SK-N-SH treated with all-trans-retinoic acid at 6 μM for 48 hours (cell line): ENCODE results near the gene RASSF1.

ENCODE experiments used
- ATAC-seq: fragments of 200-7000 bp; cut with Tn5 transposase; 3 replicates; pipeline ENCODE4 v1.9.1; 2020; ENCODE audit warnings: mild to moderate bottlenecking, moderate library complexity
- ARNTL ChIP-seq: fragments of 450-650 bp; formaldehyde crosslinking; IDR thresholded peaks from 2 replicates; pipeline ENCODE4 v1.5.0; 2020; ENCODE audit warnings: low read depth, mild to moderate bottlenecking, moderate library complexity, borderline replicate concordance
- BACH2 ChIP-seq: fragments of 250-450 bp; sonication (Bioruptor Pico); IDR thresholded peaks from 2 replicates; pipeline ENCODE4 v1.9.0; 2021; ENCODE audit warnings: mild to moderate bottlenecking, borderline replicate concordance
- ESRRG ChIP-seq: fragments of 250-450 bp; sonication (Bioruptor Pico); IDR thresholded peaks from 2 replicates; pipeline ENCODE4 v1.6.1; 2021; ENCODE audit warnings: mild to moderate bottlenecking
- GLIS3 ChIP-seq: fragments of 250-450 bp; sonication (Bioruptor Pico); IDR thresholded peaks from 2 replicates; pipeline ENCODE4 v1.5.0; 2020; ENCODE audit warnings: mild to moderate bottlenecking, moderate library complexity
- OSR1 ChIP-seq: fragments of 250-450 bp; sonication (Bioruptor Pico); IDR thresholded peaks from 2 replicates; pipeline ENCODE4 v1.8.0; 2022; ENCODE audit warnings: moderate library complexity, mild to moderate bottlenecking, inconsistent platforms
- PPARA ChIP-seq: fragments of 250-450 bp; sonication (Bioruptor Pico); IDR thresholded peaks from 2 replicates; pipeline ENCODE4 v1.5.0; 2020; ENCODE audit warnings: mild to moderate bottlenecking, borderline replicate concordance
- SNAI2 ChIP-seq: fragments of 250-450 bp; sonication (Bioruptor Pico); IDR thresholded peaks from 2 replicates; pipeline ENCODE4 v1.5.0; 2020; ENCODE audit warnings: mild to moderate bottlenecking, moderate library complexity
- TCF4 ChIP-seq: fragments of 250-450 bp; sonication (Bioruptor Pico); IDR thresholded peaks from 2 replicates; pipeline ENCODE4 v1.8.0; 2021; ENCODE audit warnings: mild to moderate bottlenecking, moderate library complexity, borderline replicate concordance
- TOX ChIP-seq: fragments of 250-450 bp; sonication (Bioruptor Pico); IDR thresholded peaks from 2 replicates; pipeline ENCODE4 v1.8.0; 2021; ENCODE audit warnings: mild to moderate bottlenecking, moderate library complexity, borderline replicate concordance
- ZC3H10 ChIP-seq: fragments of 250-450 bp; sonication (Bioruptor Pico); IDR thresholded peaks from 2 replicates; pipeline ENCODE4 v1.5.1; 2021; ENCODE audit warnings: mild to moderate bottlenecking, moderate library complexity
- ZFP3 ChIP-seq: fragments of 250-450 bp; sonication (Bioruptor Pico); IDR thresholded peaks from 2 replicates; pipeline ENCODE4 v1.5.0; 2020; ENCODE audit warnings: mild to moderate bottlenecking, moderate library complexity
- ZFP30 ChIP-seq: fragments of 450-650 bp; formaldehyde crosslinking; IDR thresholded peaks from 2 replicates; pipeline ENCODE4 v1.5.0; 2022; ENCODE audit warnings: mild to moderate bottlenecking, moderate library complexity
- ZNF565 ChIP-seq: fragments of 450-650 bp; formaldehyde crosslinking; conservative IDR thresholded peaks from 2 replicates; pipeline ENCODE4 v1.5.0; 2020; ENCODE audit warnings: low read depth, mild to moderate bottlenecking, moderate library complexity
- ZNF70 ChIP-seq: fragments of 450-650 bp; formaldehyde crosslinking; IDR thresholded peaks from 2 replicates; pipeline ENCODE4 v1.5.0; 2020; ENCODE audit warnings: mild to moderate bottlenecking, moderate library complexity
- TF ChIP-seq, protein P1 (sequence below): fragments of 250-450 bp; sonication (Bioruptor Pico); IDR thresholded peaks from 2 replicates; pipeline ENCODE4 v1.8.0; 2021; ENCODE audit warnings: low read depth, mild to moderate bottlenecking, moderate library complexity, borderline replicate concordance
- TF ChIP-seq, protein P2 (sequence below): fragments of 250-450 bp; sonication (Bioruptor Pico); IDR thresholded peaks from 2 replicates; pipeline ENCODE4 v1.8.0; 2020; ENCODE audit warnings: mild to moderate bottlenecking, moderate library complexity, borderline replicate concordance
- TF ChIP-seq, protein P3 (sequence below): fragments of 250-450 bp; sonication (Bioruptor Pico); IDR thresholded peaks from 2 replicates; pipeline ENCODE4 v1.5.1; 2021; ENCODE audit warnings: mild to moderate bottlenecking, moderate library complexity
- TF ChIP-seq, protein P4 (sequence below): fragments of 250-450 bp; sonication (Bioruptor Pico); IDR thresholded peaks from 2 replicates; pipeline ENCODE4 v1.5.0; 2020; ENCODE audit warnings: mild to moderate bottlenecking, moderate library complexity
- TF ChIP-seq, protein P5 (sequence below): fragments of 250-450 bp; sonication (Bioruptor Pico); IDR thresholded peaks from 2 replicates; pipeline ENCODE4 v1.5.1; 2020; ENCODE audit warnings: low read depth, mild to moderate bottlenecking, moderate library complexity

Gene RASSF1

DNA sequence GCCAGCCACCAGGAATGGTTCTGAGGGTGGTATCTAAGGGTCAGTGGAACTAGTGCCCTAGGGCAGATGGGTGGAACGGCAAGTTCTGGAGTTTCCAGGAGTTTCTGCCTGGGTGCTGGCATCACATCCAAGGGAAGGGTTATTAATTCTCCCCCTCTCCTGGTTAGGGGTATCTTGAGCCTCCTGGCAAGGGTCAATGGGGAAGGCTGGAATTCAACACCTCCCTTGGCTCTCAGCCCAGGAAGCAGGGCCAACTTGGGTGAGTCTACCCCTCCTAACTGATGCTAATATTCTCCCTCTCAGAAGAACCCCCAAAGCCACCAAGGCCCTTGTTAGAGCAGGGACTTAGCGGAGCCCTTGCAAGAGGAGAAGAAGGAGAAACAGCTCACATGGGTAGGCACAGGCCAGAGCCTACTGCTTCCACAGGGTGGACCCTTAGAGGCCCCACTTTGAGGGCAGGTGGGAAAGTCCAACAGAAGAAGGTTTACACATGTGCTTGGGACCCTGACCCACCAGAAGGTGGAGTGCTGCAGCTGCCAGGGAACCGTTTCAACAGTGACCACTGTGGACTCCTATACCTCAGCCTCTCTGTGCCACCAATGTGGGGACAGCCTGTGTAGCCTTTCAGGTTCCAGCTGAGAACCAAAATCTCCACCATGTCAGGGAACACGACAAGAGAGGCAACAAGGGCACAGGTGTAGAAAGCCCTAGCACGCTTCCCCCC lies 15.4 kb upstream of the RASSF1 start:
- TF ChIP-seq ZNF565: no peak
- TF ChIP-seq, protein P1, sequence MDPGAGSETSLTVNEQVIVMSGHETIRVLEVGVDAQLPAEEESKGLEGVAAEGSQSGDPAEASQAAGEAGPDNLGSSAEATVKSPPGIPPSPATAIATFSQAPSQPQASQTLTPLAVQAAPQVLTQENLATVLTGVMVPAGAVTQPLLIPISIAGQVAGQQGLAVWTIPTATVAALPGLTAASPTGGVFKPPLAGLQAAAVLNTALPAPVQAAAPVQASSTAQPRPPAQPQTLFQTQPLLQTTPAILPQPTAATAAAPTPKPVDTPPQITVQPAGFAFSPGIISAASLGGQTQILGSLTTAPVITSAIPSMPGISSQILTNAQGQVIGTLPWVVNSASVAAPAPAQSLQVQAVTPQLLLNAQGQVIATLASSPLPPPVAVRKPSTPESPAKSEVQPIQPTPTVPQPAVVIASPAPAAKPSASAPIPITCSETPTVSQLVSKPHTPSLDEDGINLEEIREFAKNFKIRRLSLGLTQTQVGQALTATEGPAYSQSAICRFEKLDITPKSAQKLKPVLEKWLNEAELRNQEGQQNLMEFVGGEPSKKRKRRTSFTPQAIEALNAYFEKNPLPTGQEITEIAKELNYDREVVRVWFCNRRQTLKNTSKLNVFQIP (CRISPR knock-in tag): no peak
- TF ChIP-seq ZNF70 (CRISPR knock-in tag): no peak
- TF ChIP-seq TCF4: no peak
- TF ChIP-seq ARNTL (CRISPR knock-in tag): no peak
- no peak for TF ChIP-seq ZC3H10 (CRISPR knock-in tag)
- no peak for TF ChIP-seq ZFP30 (CRISPR knock-in tag)
- TF ChIP-seq, protein P2, sequence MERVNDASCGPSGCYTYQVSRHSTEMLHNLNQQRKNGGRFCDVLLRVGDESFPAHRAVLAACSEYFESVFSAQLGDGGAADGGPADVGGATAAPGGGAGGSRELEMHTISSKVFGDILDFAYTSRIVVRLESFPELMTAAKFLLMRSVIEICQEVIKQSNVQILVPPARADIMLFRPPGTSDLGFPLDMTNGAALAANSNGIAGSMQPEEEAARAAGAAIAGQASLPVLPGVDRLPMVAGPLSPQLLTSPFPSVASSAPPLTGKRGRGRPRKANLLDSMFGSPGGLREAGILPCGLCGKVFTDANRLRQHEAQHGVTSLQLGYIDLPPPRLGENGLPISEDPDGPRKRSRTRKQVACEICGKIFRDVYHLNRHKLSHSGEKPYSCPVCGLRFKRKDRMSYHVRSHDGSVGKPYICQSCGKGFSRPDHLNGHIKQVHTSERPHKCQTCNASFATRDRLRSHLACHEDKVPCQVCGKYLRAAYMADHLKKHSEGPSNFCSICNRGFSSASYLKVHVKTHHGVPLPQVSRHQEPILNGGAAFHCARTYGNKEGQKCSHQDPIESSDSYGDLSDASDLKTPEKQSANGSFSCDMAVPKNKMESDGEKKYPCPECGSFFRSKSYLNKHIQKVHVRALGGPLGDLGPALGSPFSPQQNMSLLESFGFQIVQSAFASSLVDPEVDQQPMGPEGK (CRISPR knock-in tag): no peak
- TF ChIP-seq OSR1 (CRISPR knock-in tag): no peak
- TF ChIP-seq ESRRG (CRISPR knock-in tag): no peak
- TF ChIP-seq, protein P3, sequence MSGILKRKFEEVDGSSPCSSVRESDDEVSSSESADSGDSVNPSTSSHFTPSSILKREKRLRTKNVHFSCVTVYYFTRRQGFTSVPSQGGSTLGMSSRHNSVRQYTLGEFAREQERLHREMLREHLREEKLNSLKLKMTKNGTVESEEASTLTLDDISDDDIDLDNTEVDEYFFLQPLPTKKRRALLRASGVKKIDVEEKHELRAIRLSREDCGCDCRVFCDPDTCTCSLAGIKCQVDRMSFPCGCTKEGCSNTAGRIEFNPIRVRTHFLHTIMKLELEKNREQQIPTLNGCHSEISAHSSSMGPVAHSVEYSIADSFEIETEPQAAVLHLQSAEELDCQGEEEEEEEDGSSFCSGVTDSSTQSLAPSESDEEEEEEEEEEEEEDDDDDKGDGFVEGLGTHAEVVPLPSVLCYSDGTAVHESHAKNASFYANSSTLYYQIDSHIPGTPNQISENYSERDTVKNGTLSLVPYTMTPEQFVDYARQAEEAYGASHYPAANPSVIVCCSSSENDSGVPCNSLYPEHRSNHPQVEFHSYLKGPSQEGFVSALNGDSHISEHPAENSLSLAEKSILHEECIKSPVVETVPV (CRISPR knock-in tag): no peak
- TF ChIP-seq PPARA: no peak
- TF ChIP-seq ZFP3: no peak
- TF ChIP-seq, all 23 proteins: peak for 0
- no peak for ATAC-seq

DNA sequence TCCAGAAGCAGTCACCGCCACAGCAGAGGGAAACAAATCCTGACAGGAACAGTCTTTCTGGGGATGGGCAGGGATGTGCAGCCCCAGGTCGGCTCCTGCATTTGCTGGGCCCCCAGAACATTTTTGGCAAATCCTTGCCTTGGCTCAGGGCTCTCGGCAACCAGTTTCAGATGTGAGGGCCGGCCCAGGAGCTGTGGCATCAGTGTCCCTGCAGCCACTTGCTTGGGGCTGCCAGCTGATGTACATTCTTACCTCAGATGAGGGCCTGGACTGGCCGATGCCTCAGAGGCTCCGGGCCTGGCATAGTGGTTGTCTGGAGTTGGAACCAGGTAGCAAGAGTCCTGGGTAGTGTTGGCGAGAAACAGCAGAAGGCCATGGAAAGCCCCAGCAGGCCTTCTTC lies 14.2 kb upstream of the RASSF1 start:
- ATAC-seq: no peak
- TF ChIP-seq ZC3H10 (CRISPR knock-in tag) (no peak), SNAI2 (CRISPR knock-in tag) (no peak), TOX (no peak), ZNF565 (no peak), TCF4 (no peak), ESRRG (CRISPR knock-in tag) (no peak), GLIS3 (CRISPR knock-in tag) (no peak), BACH2 (CRISPR knock-in tag) (no peak)
- TF ChIP-seq, protein P4, sequence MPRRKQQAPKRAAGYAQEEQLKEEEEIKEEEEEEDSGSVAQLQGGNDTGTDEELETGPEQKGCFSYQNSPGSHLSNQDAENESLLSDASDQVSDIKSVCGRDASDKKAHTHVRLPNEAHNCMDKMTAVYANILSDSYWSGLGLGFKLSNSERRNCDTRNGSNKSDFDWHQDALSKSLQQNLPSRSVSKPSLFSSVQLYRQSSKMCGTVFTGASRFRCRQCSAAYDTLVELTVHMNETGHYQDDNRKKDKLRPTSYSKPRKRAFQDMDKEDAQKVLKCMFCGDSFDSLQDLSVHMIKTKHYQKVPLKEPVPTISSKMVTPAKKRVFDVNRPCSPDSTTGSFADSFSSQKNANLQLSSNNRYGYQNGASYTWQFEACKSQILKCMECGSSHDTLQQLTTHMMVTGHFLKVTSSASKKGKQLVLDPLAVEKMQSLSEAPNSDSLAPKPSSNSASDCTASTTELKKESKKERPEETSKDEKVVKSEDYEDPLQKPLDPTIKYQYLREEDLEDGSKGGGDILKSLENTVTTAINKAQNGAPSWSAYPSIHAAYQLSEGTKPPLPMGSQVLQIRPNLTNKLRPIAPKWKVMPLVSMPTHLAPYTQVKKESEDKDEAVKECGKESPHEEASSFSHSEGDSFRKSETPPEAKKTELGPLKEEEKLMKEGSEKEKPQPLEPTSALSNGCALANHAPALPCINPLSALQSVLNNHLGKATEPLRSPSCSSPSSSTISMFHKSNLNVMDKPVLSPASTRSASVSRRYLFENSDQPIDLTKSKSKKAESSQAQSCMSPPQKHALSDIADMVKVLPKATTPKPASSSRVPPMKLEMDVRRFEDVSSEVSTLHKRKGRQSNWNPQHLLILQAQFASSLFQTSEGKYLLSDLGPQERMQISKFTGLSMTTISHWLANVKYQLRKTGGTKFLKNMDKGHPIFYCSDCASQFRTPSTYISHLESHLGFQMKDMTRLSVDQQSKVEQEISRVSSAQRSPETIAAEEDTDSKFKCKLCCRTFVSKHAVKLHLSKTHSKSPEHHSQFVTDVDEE (CRISPR knock-in tag): no peak
- TF ChIP-seq, protein P5, sequence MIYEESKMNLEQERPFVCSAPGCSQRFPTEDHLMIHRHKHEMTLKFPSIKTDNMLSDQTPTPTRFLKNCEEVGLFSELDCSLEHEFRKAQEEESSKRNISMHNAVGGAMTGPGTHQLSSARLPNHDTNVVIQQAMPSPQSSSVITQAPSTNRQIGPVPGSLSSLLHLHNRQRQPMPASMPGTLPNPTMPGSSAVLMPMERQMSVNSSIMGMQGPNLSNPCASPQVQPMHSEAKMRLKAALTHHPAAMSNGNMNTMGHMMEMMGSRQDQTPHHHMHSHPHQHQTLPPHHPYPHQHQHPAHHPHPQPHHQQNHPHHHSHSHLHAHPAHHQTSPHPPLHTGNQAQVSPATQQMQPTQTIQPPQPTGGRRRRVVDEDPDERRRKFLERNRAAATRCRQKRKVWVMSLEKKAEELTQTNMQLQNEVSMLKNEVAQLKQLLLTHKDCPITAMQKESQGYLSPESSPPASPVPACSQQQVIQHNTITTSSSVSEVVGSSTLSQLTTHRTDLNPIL (CRISPR knock-in tag): no peak
- TF ChIP-seq, protein P1 (CRISPR knock-in tag): no peak
- TF ChIP-seq, all 23 proteins: peak for 0
